ENCODE data around the gene SEMA4C.

The SEMA4C gene

GRCh38 chr2:96914332-96914731 lies 44.5 kb upstream of the SEMA4C start:
- H3K4me3 ChIP-seq (ENCODE audit: low read depth, low read length) = no peak overlapping the region
- H3K27ac ChIP-seq = no peak overlapping the region
- TF ChIP-seq CTCF (IDR thresholded peaks at IDR 0.05; ENCODE audit: low read depth, low read length) = no peak
- no peaks in the 10 kb centered on the region for H3K27me3 ChIP-seq (ENCODE audit: insufficient read depth, low read depth, severe bottlenecking)
- no peaks in the 10 kb centered on the region for H3K9me3 ChIP-seq (ENCODE audit: severe bottlenecking)
- H3K36me3 ChIP-seq = no peaks in the 10 kb centered on the region
- no peak for DNase-seq

GRCh38 chr2:96913398-96914202 lies 43.7 kb upstream of the SEMA4C start:
- Histone ChIP-seq H3K36me3 (no peaks in the 10 kb centered on the region), H3K4me3 (ENCODE audit: low read depth, low read length) (no peak overlapping the region), H3K27ac (no peak overlapping the region), H3K27me3 (ENCODE audit: insufficient read depth, low read depth, severe bottlenecking) (no peaks in the 10 kb centered on the region), H3K9me3 (ENCODE audit: severe bottlenecking) (no peaks in the 10 kb centered on the region)
- no peak for DNase-seq
- no peak for TF ChIP-seq CTCF (IDR thresholded peaks at IDR 0.05; ENCODE audit: low read depth, low read length)

- no peaks in the 10 kb centered on the region for H3K36me3 ChIP-seq
- no peak for DNase-seq
- no peak overlapping the region for H3K27ac ChIP-seq
- no peaks in the 10 kb centered on the region for H3K27me3 ChIP-seq (ENCODE audit: insufficient read depth, low read depth, severe bottlenecking)
- no peaks in the 10 kb centered on the region for H3K9me3 ChIP-seq (ENCODE audit: severe bottlenecking)
- no peak for TF ChIP-seq CTCF (IDR thresholded peaks at IDR 0.05; ENCODE audit: low read depth, low read length)
- H3K4me3 ChIP-seq (ENCODE audit: low read depth, low read length) = no peak overlapping the region
Observed at GRCh38 chr2:96913117-96913397, 43.2 kb upstream of the SEMA4C start.

- Histone ChIP-seq H3K4me3 (ENCODE audit: low read depth, low read length) (no peak overlapping the region), H3K36me3 (no peaks in the 10 kb centered on the region), H3K27me3 (ENCODE audit: insufficient read depth, low read depth, severe bottlenecking) (no peaks in the 10 kb centered on the region), H3K9me3 (ENCODE audit: severe bottlenecking) (no peaks in the 10 kb centered on the region), H3K27ac (no peak overlapping the region)
- DNase-seq = no peak
- TF ChIP-seq CTCF (IDR thresholded peaks at IDR 0.05; ENCODE audit: low read depth, low read length) = no peak
Observed at GRCh38 chr2:96912346-96913116, 42.7 kb upstream of the SEMA4C start.

GRCh38 chr2:96909611-96910021 lies 39.7 kb upstream of the SEMA4C start:
- no peak for DNase-seq
- no peak for TF ChIP-seq CTCF (IDR thresholded peaks at IDR 0.05; ENCODE audit: low read depth, low read length)
- H3K9me3 ChIP-seq (ENCODE audit: severe bottlenecking) = no peaks in the 10 kb centered on the region
- no peaks in the 10 kb centered on the region for H3K36me3 ChIP-seq
- no peaks in the 10 kb centered on the region for H3K27me3 ChIP-seq (ENCODE audit: insufficient read depth, low read depth, severe bottlenecking)
- H3K27ac ChIP-seq = no peak overlapping the region
- H3K4me3 ChIP-seq (ENCODE audit: low read depth, low read length) = no peak overlapping the region

Data from WERI-Rb-1 (cell line).